ENCODE results near the gene PCDH9.

The PCDH9 gene

DNA sequence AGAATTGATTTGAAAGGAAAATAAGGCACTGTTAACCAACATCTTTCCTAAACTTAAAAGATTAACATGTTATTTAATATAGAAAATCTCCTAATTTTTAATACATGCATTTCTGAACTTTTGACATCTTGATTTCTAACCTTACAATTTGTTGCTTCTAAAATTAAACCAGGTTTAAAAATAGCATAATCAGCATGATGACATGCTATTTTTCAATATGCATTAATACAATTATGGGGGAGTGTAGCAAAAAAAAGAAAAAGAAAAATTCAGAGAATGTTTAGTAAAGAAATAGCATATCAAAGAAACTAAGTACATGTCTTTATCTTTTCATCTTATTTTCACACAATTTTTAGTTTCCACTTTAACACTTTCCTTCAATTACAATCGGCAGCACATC lies 98.7 kb downstream of the PCDH9 start:
- Histone ChIP-seq H3K36me3 (replicated peaks) (no peaks in the 10 kb centered on the region), H3K4me3 (ENCODE audit: low read depth, low read length) (no peak overlapping the region), H3K27ac (no peak overlapping the region), H3K27me3 (replicated peaks) (no peaks in the 10 kb centered on the region)
- in situ Hi-C loops (cut with HindIII; ENCODE audit: low pct_ligation_motif_present, low sequenced_read_pairs) = no loop called here
- DNase-seq = no peak
- TF ChIP-seq, protein P1, sequence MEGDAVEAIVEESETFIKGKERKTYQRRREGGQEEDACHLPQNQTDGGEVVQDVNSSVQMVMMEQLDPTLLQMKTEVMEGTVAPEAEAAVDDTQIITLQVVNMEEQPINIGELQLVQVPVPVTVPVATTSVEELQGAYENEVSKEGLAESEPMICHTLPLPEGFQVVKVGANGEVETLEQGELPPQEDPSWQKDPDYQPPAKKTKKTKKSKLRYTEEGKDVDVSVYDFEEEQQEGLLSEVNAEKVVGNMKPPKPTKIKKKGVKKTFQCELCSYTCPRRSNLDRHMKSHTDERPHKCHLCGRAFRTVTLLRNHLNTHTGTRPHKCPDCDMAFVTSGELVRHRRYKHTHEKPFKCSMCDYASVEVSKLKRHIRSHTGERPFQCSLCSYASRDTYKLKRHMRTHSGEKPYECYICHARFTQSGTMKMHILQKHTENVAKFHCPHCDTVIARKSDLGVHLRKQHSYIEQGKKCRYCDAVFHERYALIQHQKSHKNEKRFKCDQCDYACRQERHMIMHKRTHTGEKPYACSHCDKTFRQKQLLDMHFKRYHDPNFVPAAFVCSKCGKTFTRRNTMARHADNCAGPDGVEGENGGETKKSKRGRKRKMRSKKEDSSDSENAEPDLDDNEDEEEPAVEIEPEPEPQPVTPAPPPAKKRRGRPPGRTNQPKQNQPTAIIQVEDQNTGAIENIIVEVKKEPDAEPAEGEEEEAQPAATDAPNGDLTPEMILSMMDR (IDR thresholded peaks at IDR 0.05; ENCODE audit: low read depth, low read length, missing control alignments) = no peak

DNA sequence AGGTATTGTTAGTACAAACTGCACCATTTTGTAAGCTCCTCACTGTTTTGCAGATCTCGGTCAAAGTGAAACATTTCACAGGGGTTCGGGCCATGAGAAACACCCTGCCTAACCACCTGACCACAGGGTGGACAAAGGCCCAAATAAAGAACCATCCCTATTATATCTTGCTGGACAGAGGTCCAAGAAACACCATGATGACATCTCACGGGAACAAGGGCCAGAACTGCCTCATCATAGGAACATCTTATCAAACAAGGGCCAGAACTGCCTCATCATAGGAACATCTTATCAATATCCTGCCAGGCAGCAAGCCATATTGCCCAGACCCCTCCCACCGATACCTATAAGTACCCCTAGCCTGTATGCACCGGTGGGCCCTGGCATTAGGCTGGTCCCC lies 99.7 kb downstream of the PCDH9 start:
- no peak overlapping the region for H3K4me3 ChIP-seq (ENCODE audit: low read depth, low read length)
- H3K36me3 ChIP-seq (replicated peaks) = no peaks in the 10 kb centered on the region
- no peak overlapping the region for H3K27ac ChIP-seq
- TF ChIP-seq, protein P1 (IDR thresholded peaks at IDR 0.05; ENCODE audit: low read depth, low read length, missing control alignments) = no peak
- in situ Hi-C loops (cut with HindIII; ENCODE audit: low pct_ligation_motif_present, low sequenced_read_pairs) = no loop called here
- no peak for DNase-seq
- H3K27me3 ChIP-seq (replicated peaks) = no peaks in the 10 kb centered on the region

DNA sequence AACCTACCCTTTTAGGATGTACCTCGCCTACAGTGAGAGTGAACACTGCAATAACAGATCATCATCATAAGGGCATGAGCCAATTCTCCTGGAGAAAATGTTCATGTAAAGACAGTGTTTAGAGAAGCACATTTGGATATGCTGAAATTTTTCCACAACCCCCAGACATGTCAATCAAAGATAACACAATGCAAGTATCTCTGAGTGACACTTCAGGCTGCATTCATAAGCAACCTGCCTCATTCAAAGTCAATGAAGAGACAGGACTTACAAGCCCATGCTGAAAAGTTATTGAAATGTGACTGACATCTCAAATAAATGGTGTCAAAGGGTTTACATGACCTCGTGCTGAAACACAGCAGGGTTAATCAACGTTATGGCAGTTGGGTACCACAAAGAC lies 102.0 kb downstream of the PCDH9 start:
- Histone ChIP-seq H3K27me3 (replicated peaks) (no peaks in the 10 kb centered on the region), H3K27ac (no peak overlapping the region), H3K36me3 (replicated peaks) (no peaks in the 10 kb centered on the region), H3K4me3 (ENCODE audit: low read depth, low read length) (no peak overlapping the region)
- TF ChIP-seq, protein P1 (IDR thresholded peaks at IDR 0.05; ENCODE audit: low read depth, low read length, missing control alignments) = no peak
- no peak for DNase-seq
- in situ Hi-C loops (cut with HindIII; ENCODE audit: low pct_ligation_motif_present, low sequenced_read_pairs) = no loop called here

DNA sequence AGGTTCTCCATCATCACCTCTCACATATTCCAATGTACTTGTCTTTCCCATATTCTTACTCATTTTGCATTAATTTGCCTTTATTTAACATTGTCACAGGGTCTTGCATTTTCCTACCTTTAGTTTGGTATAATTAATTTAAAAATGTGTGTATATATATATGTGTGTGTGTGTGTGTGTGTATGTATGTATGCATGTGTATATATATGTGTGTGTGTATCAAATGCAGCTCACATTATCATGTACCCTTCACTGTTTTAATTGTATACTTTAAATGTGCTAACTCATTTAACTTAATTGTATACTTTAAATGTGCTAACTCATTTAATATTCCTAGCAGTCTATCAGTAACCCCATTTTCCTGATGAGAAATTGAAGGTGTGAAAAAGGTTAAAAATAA lies 104.5 kb downstream of the PCDH9 start:
- DNase-seq = no peak
- Histone ChIP-seq H3K4me3 (ENCODE audit: low read depth, low read length) (no peak overlapping the region), H3K27me3 (replicated peaks) (no peaks in the 10 kb centered on the region), H3K36me3 (replicated peaks) (no peaks in the 10 kb centered on the region), H3K27ac (no peak overlapping the region)
- TF ChIP-seq, protein P1 (IDR thresholded peaks at IDR 0.05; ENCODE audit: low read depth, low read length, missing control alignments) = no peak
- in situ Hi-C loops (cut with HindIII; ENCODE audit: low pct_ligation_motif_present, low sequenced_read_pairs) = no loop called here

DNA sequence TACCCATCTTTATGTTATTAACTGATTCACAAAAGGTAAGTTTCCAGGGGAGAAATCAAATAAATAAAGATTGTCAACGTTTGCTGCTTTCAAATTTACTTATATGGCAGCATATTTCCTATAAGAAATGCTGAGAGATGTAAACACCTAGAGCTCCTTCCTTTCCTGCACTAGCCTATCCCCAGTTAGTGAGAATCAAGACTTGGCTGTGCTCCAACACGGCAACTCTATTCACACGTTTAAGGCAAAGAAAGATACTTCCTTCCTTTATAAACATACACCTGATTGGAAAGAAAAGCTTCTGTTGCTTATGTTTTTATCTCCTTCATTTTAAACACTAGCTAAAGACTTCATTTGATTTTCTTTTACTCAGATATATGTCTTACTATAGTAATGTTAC lies 107.0 kb downstream of the PCDH9 start:
- Histone ChIP-seq H3K27me3 (replicated peaks) (no peaks in the 10 kb centered on the region), H3K4me3 (ENCODE audit: low read depth, low read length) (no peak overlapping the region), H3K27ac (no peak overlapping the region), H3K36me3 (replicated peaks) (no peaks in the 10 kb centered on the region)
- TF ChIP-seq, protein P1 (IDR thresholded peaks at IDR 0.05; ENCODE audit: low read depth, low read length, missing control alignments) = no peak
- in situ Hi-C loops (cut with HindIII; ENCODE audit: low pct_ligation_motif_present, low sequenced_read_pairs) = no loop called here
- DNase-seq = no peak

DNA sequence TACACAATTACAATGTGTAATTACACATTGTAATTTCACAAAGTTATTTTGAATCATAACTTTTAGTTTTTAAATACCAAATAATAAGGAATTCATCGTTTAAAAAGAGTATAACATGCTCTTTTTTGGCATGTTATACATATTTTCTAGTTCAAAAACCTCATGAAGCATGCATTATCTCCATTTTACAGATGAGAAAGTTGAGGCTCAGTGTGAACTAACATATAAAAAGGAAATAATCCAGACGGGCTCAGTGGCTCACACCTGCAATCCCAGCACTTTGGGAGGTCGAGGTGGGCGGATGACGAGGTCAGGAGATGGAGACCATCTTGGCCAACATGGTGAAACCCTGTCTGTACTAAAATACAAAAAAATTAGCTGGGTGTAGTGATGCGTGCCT lies 107.9 kb downstream of the PCDH9 start:
- H3K27ac ChIP-seq = no peak overlapping the region
- no peak for DNase-seq
- no peaks in the 10 kb centered on the region for H3K27me3 ChIP-seq (replicated peaks)
- TF ChIP-seq, protein P1 (IDR thresholded peaks at IDR 0.05; ENCODE audit: low read depth, low read length, missing control alignments) = no peak
- no peaks in the 10 kb centered on the region for H3K36me3 ChIP-seq (replicated peaks)
- H3K4me3 ChIP-seq (ENCODE audit: low read depth, low read length) = no peak overlapping the region
- in situ Hi-C loops (cut with HindIII; ENCODE audit: low pct_ligation_motif_present, low sequenced_read_pairs) = no loop called here

All from brain microvascular endothelial cell (primary cell).